SH-SY5Y (cell line): Measurements from ENCODE around the gene DTYMK.

Source experiments
- GATA2 ChIP-seq: IDR thresholded peaks from 2 replicates; pipeline ENCODE4 v1.6.1; 2011; ENCODE audit warnings: mild to moderate bottlenecking, low read depth, low read length
- GATA3 ChIP-seq: IDR thresholded peaks from 2 replicates; pipeline ENCODE4 v1.6.1; 2011; ENCODE audit warnings: low read depth, mild to moderate bottlenecking, low read length, moderate library complexity

DNA sequence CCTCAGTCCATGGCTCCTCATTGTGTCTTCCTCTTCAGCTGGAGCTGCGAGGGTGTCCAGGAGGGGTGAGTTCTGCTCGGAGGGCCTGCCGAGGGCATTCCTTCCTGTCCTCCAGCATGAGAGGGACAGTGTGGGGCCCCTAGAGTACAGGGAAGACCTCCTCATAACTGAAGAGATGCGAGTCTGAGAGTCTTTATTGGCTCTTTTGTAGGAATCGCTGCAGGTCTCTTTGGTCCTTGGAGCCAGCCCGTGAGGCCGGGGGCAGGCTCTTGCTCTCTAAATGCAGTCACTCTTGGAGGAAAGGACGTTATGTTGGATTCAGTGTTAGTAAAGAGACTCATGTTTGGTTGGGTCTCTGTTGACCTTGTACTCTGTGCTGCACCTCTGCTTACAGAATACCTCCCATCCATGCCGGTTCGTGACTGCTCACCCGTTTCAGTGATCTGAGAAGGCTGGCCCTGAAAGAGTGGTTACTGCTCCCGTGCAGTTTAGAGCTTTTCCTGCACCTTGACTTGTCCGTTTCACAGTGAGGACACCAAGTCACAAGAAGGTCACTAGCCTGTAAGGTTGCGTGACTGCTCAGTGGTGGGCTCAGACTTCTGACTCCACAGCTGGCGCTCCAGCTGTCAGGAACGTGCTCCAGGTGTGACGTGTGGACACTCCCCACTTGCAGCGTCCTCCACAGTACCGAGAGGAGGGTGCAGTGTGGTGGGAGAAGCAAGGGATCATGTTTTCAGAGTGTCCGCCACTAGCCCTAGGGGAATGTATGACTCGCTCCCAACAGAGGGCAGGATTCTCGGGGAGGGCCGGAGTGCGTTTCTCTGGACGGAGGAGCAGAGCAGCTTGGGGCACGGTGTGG lies 41.3 kb downstream of the DTYMK start:
- no peak for TF ChIP-seq GATA3
- TF ChIP-seq GATA2: no peak
